ENCODE data around the gene ABHD3.
"Not testable (repeated sequence)": the region's sequence is repeated elsewhere in the genome, so short reads cannot be mapped to it uniquely, and the experiment has no call there.

The ABHD3 gene

DNA sequence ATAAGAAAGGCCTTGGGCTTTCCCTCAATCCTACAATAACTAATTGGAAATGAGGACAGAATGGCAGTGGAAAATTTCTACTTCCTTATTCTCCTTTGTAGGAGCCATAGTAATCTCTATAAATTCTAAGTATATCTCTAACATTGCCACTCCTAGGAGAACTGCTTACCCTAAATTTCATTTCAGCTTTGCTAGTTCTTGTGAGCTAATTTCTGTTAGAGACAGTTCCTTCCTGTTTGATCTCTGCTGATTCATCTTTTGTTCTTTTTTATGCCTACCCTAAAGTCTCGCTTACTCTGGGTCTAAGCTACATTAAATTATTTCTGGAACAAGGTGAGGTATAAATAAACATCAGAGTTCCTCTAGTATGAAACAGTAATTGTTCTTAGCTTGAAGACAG lies 25.7 kb downstream of the ABHD3 start:
- TF ChIP-seq CTCF (IDR thresholded peaks at IDR 0.05; ENCODE audit: insufficient read depth, low read length, missing control alignments): no peak
- no peak for DNase-seq (ENCODE audit: low read depth, low spot score)
- no peak overlapping the region for H3K4me3 ChIP-seq (ENCODE audit: low read depth, low read length)
- CTCF ChIA-PET: interaction anchor here (1.4 to 1.5 kb wide), 2 partner anchors 11 to 78 kb away, joined by 3 to 4 read pairs; no protein-coding TSS in a partner anchor
- POLR2A ChIA-PET: no interaction called here

DNA sequence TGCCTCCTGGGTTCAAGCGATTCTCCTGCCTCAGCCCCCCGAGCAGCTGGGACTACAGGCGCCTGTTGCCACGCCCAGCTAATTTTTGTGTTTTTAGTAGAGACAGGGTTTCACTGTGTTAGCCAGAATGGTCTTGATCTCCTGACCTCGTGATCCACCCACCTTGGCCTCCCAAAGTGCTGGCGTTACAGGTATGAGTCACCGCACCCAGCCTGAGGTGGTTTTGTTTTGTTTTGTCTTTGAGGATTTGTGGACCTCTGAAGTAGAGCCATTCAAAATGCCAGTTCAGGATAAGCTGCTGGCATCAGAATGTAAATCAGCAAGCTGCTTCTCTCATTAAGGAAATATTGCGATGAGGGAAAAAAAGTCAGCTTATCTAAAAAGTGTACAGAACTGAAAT lies 29.2 kb downstream of the ABHD3 start:
- H3K4me3 ChIP-seq (ENCODE audit: low read depth, low read length); DNase-seq (ENCODE audit: low read depth, low spot score); CTCF ChIA-PET; POLR2A ChIA-PET: not testable (repeated sequence)

DNA sequence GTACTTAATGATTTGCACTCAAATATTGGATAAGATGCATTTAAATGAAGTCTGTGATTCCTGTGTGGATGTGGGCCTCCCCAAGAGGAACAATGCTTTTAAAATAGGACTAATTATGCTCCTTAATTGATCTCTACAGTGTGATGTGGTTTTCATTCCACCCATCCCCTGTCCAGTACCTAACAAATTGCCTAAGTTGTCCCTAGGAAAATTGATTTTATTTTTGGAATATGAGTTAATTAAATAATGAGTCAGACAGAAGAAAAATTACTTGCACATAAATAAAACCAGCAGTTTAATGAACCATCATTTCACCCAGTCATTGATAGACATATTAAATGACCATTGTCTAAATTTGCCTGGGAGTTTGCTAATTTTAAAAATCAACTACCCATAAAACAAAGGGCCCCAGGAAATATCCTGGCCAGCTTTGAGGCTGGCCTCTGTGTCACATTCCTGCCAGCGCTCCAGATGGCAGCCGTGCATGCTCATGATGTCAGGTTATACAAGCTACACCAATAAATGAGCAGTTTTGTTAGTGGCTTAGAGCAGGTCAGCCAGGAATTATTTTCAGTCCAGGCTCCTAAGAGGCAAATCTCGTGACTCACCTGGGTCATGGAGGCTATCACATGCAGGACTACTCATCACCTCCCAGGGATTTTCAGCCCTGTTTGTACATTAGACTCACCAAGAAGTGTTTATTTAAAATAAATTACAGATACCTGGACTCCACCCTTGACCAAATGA lies 31.9 kb downstream of the ABHD3 start:
- H3K4me3 ChIP-seq (ENCODE audit: low read depth, low read length): no peak overlapping the region
- ChIA-PET CTCF (no interaction called here), POLR2A (interaction anchor here (0.6 kb wide), 1 partner anchor 66 kb away, joined by 3 read pairs; no protein-coding TSS in a partner anchor)
- TF ChIP-seq CTCF (IDR thresholded peaks at IDR 0.05; ENCODE audit: insufficient read depth, low read length, missing control alignments): no peak
- no peak for DNase-seq (ENCODE audit: low read depth, low spot score)

GRCh38 chr18:21669736-21670285 lies 34.8 kb downstream of the ABHD3 start:
- ChIA-PET POLR2A (no interaction called here), CTCF (interaction anchor here (0.7 kb wide), 1 partner anchor 8 kb away, joined by 3 read pairs; no protein-coding TSS in a partner anchor)
- no peak for TF ChIP-seq CTCF (IDR thresholded peaks at IDR 0.05; ENCODE audit: insufficient read depth, low read length, missing control alignments)
- DNase-seq (ENCODE audit: low read depth, low spot score): no peak
- H3K4me3 ChIP-seq (ENCODE audit: low read depth, low read length): no peak overlapping the region

GRCh38 chr18:21664069-21664468 lies 40.5 kb downstream of the ABHD3 start:
- DNase-seq (ENCODE audit: low read depth, low spot score): no peak
- no peak for TF ChIP-seq CTCF (IDR thresholded peaks at IDR 0.05; ENCODE audit: insufficient read depth, low read length, missing control alignments)
- no peak overlapping the region for H3K4me3 ChIP-seq (ENCODE audit: low read depth, low read length)
- ChIA-PET POLR2A (no interaction called here), CTCF (interaction anchor here (1.2 kb wide), 1 partner anchor 63 kb away, joined by 6 read pairs; the partner anchor contains the start of gene ESCO1)

- TF ChIP-seq CTCF (IDR thresholded peaks at IDR 0.05; ENCODE audit: insufficient read depth, low read length, missing control alignments): no peak
- ChIA-PET POLR2A (no interaction called here), CTCF (interaction anchor here (1.2 kb wide), 1 partner anchor 63 kb away, joined by 6 read pairs; the partner anchor contains the start of gene ESCO1)
- DNase-seq (ENCODE audit: low read depth, low spot score): no peak
- H3K4me3 ChIP-seq (ENCODE audit: low read depth, low read length): no peak overlapping the region
Observed at GRCh38 chr18:21663578-21663977, 41.0 kb downstream of the ABHD3 start.

Data from AG04449 (cell line).